ENCODE measurements around the gene ALK. TPM values are rescaled to one million over a fixed set of nuclear protein-coding genes. Genes with fewer than 3 reads are reported as not detected.

Gene ALK
- total RNA-seq, 1 donor from 2014 or later = 0.41 TPM

DNA sequence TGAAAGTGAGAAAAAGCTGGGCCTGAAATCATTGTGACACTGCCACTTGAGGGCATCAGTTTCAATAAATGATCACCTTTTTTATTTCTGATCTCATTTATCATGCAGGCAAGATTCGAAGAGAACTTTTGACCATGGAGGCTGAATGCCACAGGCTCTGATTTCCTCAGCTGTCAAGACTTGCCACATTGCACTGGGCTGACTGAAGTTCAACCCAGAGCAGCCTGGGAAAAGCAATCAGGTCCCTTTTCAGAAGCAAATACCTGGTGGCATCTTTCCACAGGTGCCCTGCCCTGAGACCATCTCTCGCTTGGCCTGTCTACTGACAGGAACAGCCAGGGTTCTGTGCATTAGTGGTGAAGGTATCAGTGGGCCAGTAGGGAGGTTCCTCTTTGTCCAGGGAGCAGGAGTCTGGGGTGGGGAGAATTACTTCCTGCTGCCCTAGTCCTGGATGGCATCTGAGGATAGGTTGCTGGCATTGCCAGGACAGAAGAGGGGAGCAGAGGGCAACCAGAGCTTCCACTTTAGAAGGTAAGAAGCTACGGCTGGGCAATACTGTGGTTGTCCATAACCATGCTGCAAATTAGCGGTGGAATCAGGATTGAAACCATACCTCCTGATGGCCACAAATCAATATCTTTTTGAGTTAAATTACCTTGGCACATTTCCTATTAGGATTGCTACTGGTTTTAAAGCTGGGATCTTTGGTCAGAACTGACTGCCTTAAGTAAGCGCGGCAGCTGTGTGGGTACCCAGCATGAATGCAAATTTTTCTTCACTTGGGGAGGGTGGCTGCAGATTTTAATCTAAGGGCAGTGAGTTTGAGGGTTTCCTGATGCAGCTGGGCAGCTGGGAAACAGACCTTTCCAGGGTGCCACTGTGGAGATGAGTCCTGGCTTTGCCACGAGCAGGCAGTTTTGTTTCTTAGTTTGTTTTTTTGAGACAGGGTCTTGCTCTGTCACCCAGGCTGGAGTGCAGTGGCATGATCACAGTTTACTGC, 394.5 kb downstream of the ALK start:
- DNase-seq = no peak

DNA sequence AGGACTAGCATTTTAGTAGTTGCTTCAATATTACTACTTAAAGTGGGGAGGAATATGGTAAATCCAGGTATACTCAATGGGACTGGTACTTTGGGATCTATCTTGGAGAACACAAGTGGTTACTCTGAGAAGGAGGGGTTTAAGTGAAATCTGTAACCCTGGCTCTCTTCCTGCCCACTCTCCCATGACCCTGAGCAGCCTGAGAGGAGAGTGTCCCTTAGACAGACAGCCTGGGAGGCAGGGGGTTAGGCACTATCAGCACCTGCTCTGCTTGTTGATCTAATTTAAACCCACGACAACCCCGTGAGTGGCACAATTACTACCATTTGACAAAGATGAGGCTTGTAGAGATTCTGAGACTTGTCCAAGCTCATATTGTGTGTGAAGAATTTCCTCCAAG, 395.5 kb downstream of the ALK start:
- no peak for DNase-seq

GRCh38 chr2:29524652-29525051, 396.7 kb downstream of the ALK start:
- no peak for DNase-seq

DNA sequence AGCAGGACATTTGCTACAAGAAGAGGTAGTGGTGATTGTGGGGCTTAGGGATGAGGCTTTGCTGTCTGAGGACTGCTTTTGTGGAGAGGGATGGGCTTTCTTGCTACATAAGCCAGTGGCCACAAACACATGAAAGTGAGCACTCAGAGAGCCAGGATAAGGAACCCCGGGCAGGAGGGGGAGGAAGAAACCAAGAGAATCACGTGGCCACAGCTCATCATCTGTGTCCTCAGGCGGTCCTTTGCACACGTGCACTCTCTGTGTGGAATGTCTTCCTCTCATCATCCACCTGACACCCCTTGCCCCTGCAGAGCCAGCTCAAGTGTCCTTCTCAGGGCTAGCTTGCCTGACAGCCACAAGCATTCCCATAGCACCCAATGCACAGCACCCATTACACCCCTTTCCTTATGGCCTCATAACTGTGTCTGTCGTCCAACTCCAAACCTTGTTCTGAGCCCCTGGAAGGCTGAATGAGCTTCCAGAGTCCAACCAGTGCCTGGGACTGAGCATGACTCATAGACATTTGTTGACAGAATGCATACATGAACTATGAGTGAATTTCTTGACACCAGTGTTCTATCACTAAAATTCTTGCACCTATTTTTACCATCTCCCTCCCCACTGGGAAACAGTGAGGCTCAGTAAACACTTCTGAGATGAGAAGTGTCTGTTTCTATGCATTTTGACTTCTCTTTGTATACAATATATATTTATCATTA, 398.3 kb downstream of the ALK start:
- no peak for DNase-seq

- no peak for DNase-seq
Measured at GRCh38 chr2:29520001-29520400, 401.4 kb downstream of the ALK start.

DNA sequence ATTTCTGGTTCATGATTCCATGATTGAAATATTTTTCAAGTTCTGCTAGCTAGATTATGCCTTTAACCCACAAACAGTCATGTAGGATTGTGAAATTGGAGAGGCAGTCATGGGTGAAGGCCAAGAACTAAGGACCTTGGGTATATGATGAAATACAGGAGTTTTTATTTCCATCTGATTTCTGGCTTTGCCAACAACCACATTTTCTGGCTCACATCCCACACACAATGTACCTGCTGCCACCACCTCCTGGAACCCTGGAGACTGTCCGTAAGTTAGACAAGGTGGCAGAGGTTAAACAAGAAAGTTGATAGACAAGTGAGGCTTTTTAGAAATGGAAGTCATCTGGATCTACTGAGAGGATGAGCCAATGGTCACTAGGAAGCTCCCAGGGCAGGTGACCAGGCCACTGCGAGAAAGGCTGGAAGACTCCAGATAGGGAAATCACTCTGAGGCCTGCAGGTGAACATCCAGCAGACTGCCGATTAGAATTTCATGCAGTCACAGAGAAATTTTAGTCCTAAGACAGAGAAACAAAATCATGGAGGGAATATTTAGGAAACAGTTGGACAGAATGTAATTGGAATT, 402.0 kb downstream of the ALK start:
- no peak for DNase-seq

GRCh38 chr2:29518646-29519337, 402.6 kb downstream of the ALK start:
- no peak for DNase-seq

DNA sequence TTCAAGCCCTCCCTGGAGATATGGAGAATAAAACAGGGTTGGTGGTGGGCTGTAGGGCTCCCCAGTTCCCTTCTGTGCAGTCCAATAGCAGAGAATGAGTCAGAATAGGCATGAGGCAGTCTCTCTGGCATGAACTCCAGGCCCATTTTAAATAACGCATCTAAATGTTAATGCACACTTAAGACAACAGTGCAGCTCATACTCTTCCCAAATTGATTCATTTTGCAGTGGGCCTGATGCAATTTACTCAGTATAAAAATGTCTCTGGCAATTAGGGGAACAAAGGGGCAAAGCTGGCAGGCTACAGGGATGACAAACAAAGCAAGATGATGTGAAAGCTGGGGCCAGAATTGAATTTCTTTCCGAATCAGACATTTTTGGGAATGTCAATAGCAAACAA, 403.4 kb downstream of the ALK start:
- DNase-seq = no peak

GRCh38 chr2:29517413-29517812, 404.0 kb downstream of the ALK start:
- DNase-seq = no peak

DNA sequence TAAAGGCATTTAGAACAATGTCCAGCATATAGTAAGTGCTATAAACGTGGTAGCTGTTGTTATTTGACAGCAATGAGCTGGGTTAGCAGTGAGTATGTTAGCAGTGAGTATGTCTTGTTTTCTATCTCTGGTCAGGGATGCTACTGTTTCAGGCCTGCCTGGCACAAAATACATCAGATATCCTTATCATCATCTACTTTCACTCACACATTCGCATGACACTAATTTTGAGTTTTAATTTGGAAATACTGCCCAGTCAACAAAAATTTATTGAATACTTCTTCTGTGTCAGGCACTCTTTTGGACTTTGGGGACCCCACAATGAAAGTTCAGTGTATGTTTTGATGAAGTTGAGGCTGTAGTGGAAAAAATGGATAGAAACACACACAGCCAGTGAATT, 404.6 kb downstream of the ALK start:
- no peak for DNase-seq

DNA sequence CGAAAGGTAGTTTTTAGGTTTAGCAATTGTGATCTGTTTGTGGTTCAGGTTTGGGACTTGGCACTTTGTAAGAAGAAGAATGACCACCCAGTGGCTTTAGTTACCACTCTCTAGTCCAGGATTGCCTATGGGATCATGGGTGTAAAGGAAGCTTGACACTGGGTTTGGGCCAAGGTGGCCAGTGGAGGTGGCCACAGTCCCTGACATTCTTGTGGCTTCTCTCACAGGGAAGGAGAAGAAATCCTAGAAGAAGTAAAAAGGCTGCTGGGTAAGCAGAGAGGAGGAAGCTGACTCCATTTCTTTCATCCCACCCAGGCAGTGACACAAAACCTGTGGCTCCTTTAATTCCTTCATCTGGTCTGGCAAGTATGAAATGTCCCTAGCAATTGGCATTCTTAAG, 411.5 kb downstream of the ALK start:
- no peak for DNase-seq

- DNase-seq = no peak
Measured at GRCh38 chr2:29509397-29509796, 412.0 kb downstream of the ALK start.

DNA sequence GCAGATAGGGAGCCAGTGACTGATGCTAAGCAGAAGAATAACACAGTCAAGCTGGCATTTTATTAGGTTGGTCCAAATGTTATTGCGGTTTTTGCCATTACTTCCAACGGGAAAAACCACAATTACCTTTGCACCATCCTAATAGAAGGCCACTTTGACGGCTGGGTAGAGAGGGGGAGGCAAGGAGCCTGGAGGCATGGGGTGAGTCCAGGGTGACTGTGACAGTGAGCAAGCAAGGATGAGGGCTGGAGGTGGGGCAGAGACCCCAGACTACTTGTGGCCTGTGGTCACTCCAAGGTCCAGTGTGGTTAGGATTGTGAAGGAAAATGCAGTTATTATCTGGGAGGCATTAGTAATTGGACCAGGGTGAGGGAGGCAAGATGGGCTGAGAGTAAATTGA, 416.6 kb downstream of the ALK start:
- DNase-seq = no peak

DNA sequence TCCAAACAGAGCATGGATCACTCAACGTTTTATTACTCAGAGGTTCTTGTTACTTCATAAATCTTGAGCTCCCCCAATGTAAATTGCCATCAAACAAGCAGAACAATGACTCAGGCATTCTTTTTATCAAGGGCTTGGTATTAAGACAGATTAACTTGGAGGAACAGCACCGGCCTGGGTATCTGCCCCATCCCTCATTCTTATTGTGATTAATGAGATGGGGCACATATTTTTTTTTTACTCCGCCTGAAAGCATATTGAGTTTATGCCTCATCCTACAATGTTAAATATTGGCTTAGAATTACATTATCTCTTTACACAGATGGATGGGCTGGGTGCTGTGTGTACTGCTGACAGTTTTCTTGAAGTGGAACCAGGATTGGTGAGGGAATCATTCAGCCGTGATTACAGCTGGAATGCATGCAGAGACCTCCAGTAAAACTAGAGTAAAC, 418.9 kb downstream of the ALK start:
- peak; percentile 39 for DNase-seq

- no peak for DNase-seq
Measured at GRCh38 chr2:29497375-29497774, 424.0 kb downstream of the ALK start.

DNA sequence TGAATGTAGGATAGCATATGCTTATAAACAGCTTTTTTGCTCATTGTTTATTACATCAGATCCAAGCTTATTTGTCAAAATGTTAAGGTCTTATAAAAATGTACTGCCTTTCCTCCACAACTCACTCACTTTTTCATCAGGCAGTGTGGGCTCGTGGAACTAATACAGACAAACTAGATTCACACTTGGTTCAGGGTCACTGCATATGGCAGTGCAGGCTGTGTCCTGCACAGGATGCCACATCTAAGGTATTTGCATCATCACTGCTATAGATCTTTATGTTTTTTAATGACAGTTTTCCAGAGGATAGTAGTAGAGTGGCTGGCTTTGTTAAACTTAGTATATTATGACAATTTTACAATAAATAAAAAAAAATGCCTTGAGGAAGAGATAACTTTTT, 425.2 kb downstream of the ALK start:
- no peak for DNase-seq

DNA sequence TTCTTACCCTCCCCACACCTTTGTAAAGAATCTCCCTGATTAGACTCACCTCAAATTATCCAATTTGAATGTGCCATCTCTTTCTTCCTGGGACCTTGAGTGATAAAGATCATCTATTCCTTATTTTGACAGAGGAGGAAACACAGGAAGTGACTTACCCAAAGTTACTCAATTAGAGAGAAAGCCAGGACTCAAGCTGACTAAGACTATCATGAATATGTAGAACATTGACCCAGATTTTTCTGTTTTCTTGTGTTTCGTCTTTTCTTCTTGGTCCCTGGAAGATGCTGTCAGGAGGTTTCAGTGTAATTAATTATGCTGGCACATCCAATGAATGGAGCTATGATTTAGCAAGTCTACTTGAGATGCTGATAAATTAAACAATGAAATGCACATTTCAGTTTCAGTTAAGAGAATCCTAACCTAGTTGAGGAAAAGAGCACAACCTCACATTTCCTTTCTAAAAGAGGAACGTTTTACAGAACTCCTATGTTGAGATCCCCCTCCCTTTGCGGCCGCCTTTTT, 425.8 kb downstream of the ALK start:
- DNase-seq = no peak

DNA sequence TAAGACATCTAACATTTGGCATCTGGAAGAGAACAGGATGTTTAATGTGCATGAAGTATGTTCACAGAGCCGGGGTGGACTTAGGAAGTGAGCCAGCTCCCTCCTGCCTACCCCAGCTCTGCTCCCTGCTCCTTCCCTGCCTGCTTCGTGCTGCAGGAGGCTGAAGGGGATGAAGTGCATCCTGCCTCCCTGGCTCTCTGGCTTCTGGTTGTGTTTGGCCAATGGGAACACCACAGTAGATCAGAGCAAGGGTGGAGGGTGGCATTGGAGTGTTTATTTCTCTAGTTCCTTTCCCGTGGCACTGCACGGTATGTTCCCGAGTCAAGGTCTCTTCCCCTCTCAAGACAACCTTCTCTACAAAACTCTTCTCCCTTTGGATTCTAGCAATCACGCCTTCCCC, 426.3 kb downstream of the ALK start:
- no peak for DNase-seq

DNA sequence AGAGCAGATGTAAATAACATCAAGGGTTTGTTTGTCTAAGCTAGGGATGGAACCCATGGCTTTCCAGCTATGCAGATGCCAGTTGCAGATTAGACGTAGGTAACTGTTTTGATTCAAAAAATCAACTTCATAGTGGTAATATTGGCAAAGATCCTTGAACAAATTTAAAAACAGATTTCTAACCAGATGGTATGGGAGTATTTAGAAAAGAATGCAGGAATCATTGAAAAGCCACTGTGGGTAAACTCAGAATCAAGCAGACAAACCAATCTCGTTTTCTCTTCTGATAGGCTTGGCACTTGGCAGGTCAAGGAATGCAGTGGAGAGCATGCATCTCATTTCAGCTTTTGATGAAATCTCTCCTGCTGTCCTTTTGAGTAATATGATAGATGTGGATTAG, 428.7 kb downstream of the ALK start:
- no peak for DNase-seq

DNA sequence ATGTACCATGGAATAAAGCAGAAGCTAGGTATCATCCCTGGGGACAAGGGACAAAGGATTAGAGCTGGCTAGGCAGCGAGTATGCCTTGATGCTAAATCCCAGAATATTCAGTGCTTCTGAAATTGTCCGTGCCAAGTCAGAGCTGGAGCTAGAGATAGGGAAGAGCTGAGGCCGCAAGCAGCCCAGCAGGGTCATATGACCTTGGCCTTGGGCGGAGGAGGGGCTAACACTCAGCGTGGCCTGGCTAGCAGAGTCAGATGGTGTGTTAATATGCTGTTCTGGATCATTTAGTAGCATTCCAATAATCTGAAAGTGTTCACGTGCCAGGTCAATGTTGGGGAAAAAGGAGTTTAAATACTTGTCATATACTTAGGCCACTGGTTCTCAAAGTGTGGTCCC, 431.3 kb downstream of the ALK start:
- no peak for DNase-seq

- no peak for DNase-seq
Measured at GRCh38 chr2:29489568-29489967, 431.8 kb downstream of the ALK start.

GRCh38 chr2:29487967-29488555, 433.3 kb downstream of the ALK start:
- DNase-seq = no peak

All from tongue (tissue), 2 donors.